Heart left ventricle (tissue), 13 donors: ENCODE measurements around the gene SCCPDH.

Experiments used
- CTCF ChIP-seq, 12 donors: fragments of 200-600 bp; sonication (generic) in 4 of 12; IDR thresholded peaks; one replicate each; pipeline versions ENCODE4 v1.5.0 to v1.8.0; 2018 to 2022; ENCODE audit warnings: antibody characterized with exemption in 12 of 12, mild to moderate bottlenecking in 5 of 12
- POLR2A ChIP-seq, 2 donors: fragments of 450-650 bp; IDR thresholded peaks; one replicate each; pipeline ENCODE4 v1.6.1; 2017; ENCODE audit warnings: antibody characterized with exemption in 2 of 2, mild to moderate bottlenecking in 2 of 2, moderate library complexity in 2 of 2
- donor health status: ischemic (EF 13 %, LVEDD 7.1; RV severe dilation, severe dysfunction).
- donor health status: DM: no; HTN: yes; CAD: no.
- donor health status: DM: no; HTN: no; CAD: no.
- donor health status: ischemic (EF 25% LVEDD 6.9; RV normal size, moderate dysfunction).
- donor health status: ischemic (EF 25% LVEDD 5.7; RV mildly dilated, moderate dysfunction).
- donor health status: ischemic (EF 35%, LVEDD 5.7; RV mildly dilated, moderate dysfunction).
- donor health status: nonischemic (EF 11% LVEDD 7.7; RV severe dilation, severe dysfunction).
- donor health status: DM: yes; HTN: yes; CAD: no.
- donor health status: PGD.
- donor health status: ischemic (EF 29% LVEDD 5.4; RV normal size, mild dysfunction).
- donor health status: nonischemic (EF 23%, LVEDD 6.1; RV moderate dilation, normal function).

GRCh38 chr1:246784621-246785493, 60.6 kb downstream of the SCCPDH start:
- TF ChIP-seq CTCF (IDR thresholded peaks at IDR 0.05): no peak
- TF ChIP-seq POLR2A (IDR thresholded peaks at IDR 0.05): no peak
